H1 (cell line): ENCODE results near the gene COX19.

Experiments used
- BRCA1 ChIP-seq: IDR thresholded peaks from 2 replicates; pipeline ENCODE4 v1.6.1; 2012; ENCODE audit warnings: low read depth, low read length, improper control_type of control experiment
- CEBPB ChIP-seq: IDR thresholded peaks from 2 replicates; pipeline ENCODE4 v1.6.1; 2012; ENCODE audit warnings: low read depth, low read length
- POLR2A ChIP-seq, 2 experiments: IDR thresholded peaks; 1 replicate in 1 of 2; 2 replicates in 1 of 2; pipeline ENCODE4 v1.6.1; 2011; ENCODE audit warnings: low read depth in 2 of 2, low read length in 2 of 2, mild to moderate bottlenecking in 2 of 2; ENCODE audit errors: control extremely low read depth in 1 of 2
- RXRA ChIP-seq: IDR thresholded peaks from 2 replicates; pipeline ENCODE4 v1.6.1; 2011; ENCODE audit warnings: low read depth, mild to moderate bottlenecking, low read length, moderate library complexity; ENCODE audit not compliant: insufficient read depth
- SAP30 ChIP-seq: fragments of 300-600 bp; sonication (generic); IDR thresholded peaks from 2 replicates; pipeline ENCODE4 v1.7.1; 2012; ENCODE audit warnings: low read length, moderate library complexity, mild to moderate bottlenecking, inconsistent platforms; ENCODE audit not compliant: insufficient read depth, insufficient replicate concordance
- SP2 ChIP-seq: IDR thresholded peaks from 2 replicates; pipeline ENCODE4 v1.6.1; 2012; ENCODE audit warnings: mild to moderate bottlenecking, low read length, inconsistent platforms
- TAF1 ChIP-seq: IDR thresholded peaks from 2 replicates; pipeline ENCODE4 v1.6.1; 2011; ENCODE audit warnings: mild to moderate bottlenecking, low read depth, low read length
- TF ChIP-seq, protein P1 (sequence below), 3 experiments: IDR thresholded peaks; 1 replicate in 2 of 3; 2 replicates in 1 of 3; pipeline versions ENCODE4 v1.5.1 to v1.6.1; 2011; ENCODE audit warnings: low read length in 3 of 3, mild to moderate bottlenecking in 3 of 3, inconsistent platforms in 2 of 3, low read depth in 1 of 3, moderate library complexity in 1 of 3; ENCODE audit not compliant: insufficient read depth in 1 of 3; ENCODE audit errors: control extremely low read depth in 1 of 3

DNA sequence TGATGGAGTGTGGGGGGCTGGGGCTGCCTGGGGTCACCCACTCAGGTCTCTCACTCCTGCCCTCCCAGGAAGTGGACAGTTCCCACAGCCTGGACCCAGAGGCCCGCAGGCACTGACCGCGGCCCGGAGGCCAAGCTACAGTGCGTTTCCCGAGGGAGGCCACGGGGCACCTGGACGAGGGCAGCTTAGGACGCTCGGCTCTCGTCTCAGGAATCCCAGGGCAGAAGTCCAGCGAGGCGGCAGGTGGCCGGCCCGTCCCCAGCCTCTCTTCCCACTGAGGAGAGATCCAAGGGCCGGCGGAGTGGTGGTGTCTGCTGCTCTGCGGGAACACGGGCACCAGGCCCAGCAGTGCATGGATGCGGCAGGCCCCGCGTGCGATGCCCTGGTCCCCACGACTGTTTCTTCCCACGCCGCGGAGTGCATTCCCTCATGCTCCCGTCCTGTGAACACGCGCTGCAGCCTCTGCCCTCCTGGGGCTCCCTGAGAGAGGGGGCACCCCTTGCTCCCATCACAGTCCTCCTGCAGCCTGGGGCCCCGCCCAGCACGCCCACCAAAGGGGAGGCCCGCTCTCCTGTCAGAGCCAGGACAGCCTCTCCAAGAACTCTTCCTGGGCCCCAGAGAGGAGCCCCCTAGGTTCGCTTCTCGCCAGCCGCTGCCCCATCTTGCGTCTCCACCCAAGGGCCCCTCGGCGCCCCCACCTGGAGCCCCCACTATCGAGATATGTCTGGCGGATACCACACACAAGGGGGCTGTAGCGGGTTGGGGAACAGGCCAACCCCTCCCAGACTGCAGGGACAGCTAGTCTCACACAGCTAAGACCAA lies 44.7 kb upstream of the COX19 start:
- TF ChIP-seq, protein P1, sequence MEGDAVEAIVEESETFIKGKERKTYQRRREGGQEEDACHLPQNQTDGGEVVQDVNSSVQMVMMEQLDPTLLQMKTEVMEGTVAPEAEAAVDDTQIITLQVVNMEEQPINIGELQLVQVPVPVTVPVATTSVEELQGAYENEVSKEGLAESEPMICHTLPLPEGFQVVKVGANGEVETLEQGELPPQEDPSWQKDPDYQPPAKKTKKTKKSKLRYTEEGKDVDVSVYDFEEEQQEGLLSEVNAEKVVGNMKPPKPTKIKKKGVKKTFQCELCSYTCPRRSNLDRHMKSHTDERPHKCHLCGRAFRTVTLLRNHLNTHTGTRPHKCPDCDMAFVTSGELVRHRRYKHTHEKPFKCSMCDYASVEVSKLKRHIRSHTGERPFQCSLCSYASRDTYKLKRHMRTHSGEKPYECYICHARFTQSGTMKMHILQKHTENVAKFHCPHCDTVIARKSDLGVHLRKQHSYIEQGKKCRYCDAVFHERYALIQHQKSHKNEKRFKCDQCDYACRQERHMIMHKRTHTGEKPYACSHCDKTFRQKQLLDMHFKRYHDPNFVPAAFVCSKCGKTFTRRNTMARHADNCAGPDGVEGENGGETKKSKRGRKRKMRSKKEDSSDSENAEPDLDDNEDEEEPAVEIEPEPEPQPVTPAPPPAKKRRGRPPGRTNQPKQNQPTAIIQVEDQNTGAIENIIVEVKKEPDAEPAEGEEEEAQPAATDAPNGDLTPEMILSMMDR (IDR thresholded peaks at IDR 0.05; ENCODE audit: control extremely low read depth in 1 of 3, insufficient read depth in 1 of 3, low read depth in 1 of 3, low read length in 3 of 3): peak in 1 of 3 experiments; percentile 34; a peak in 1 of 4 replicates
- TF ChIP-seq POLR2A (IDR thresholded peaks at IDR 0.05; ENCODE audit: control extremely low read depth in 1 of 2, low read depth in 2 of 2, low read length in 2 of 2): no peak
- no peak for TF ChIP-seq BRCA1
- TF ChIP-seq SAP30: no peak
- no peak for TF ChIP-seq CEBPB
- no peak for TF ChIP-seq RXRA
- no peak for TF ChIP-seq SP2
- no peak for TF ChIP-seq TAF1
